Activated naive CD4-positive, alpha-beta T cell treated with anti-CD3 and anti-CD28 coated beads for 36 hours (primary cell): ENCODE measurements around the gene CD164L2. TPM values are rescaled to one million over a fixed set of nuclear protein-coding genes. Genes with fewer than 3 reads are reported as not detected.
A peak's percentile ranks its signal among the peaks of the same experiment; 100 is the strongest.

ENCODE experiments used
- CTCF ChIA-PET: fragments of 350-600 bp; sonication (Branson Sonifier 250); formaldehyde crosslinking; loops from one replicate; lab custom pipeline; 2021; ENCODE audit warnings: antibody characterized with exemption; lab: Charles Lee
- DNase-seq: peaks from one replicate; pipeline ENCODE4 v3.0.0-alpha.2; 2020
- H3K27ac Mint-ChIP-seq: one replicate; pipeline ENCODE4 v1.8.0; 2021; ENCODE audit warnings: mild to moderate bottlenecking, mixed read lengths
- H3K27me3 Mint-ChIP-seq: one replicate; pipeline ENCODE4 v1.8.0; 2021; ENCODE audit warnings: low read depth, mixed read lengths
- H3K36me3 Mint-ChIP-seq: one replicate; pipeline ENCODE4 v1.8.0; 2021; ENCODE audit warnings: low read depth, mixed read lengths
- H3K4me1 Mint-ChIP-seq: one replicate; pipeline ENCODE4 v1.8.0; 2021; ENCODE audit warnings: low read depth, mixed read lengths
- H3K4me3 Mint-ChIP-seq: one replicate; pipeline ENCODE4 v1.8.0; 2021; ENCODE audit warnings: mild to moderate bottlenecking, moderate library complexity, mixed read lengths
- H3K9me3 Mint-ChIP-seq: one replicate; pipeline ENCODE4 v1.8.0; 2021; ENCODE audit warnings: mixed read lengths
- intact Hi-C: fragments of 100-400 bp; cut with micrococcal nuclease; formaldehyde crosslinking; loops from one replicate; pipeline ENCODE4 v1.15.1; 2023
- total RNA-seq, 2 experiments: library from RNA; stranded (reverse); gene quantifications; one replicate each; pipeline ENCODE4 v1.2.3, GENCODE V29; 2021

Gene CD164L2
- total RNA-seq, 2 experiments from 2014 or later: not detected

- H3K9me3 Mint-ChIP-seq: no peaks in the 10 kb centered on the region
- no peak overlapping the region for H3K4me3 Mint-ChIP-seq
- no peak overlapping the region for H3K27ac Mint-ChIP-seq
- CTCF ChIA-PET: interaction anchor here (0.6 to 8.7 kb wide), 4 partner anchors 22 to 226 kb away, joined by 3 to 139 read pairs (median 4); partner anchors contain the start of gene SLC9A1
- H3K36me3 Mint-ChIP-seq: no peaks in the 10 kb centered on the region
- peaks cover 2% of the 10 kb centered on the region for H3K4me1 Mint-ChIP-seq
- DNase-seq: no peak
- no peaks in the 10 kb centered on the region for H3K27me3 Mint-ChIP-seq
- intact Hi-C loops: no loop called here
Observed at GRCh38 chr1:27380766-27381733, 2.1 kb downstream of the CD164L2 start.

- Mint-ChIP-seq H3K4me3 (no peak overlapping the region), H3K27ac (no peak overlapping the region), H3K36me3 (no peaks in the 10 kb centered on the region), H3K27me3 (no peaks in the 10 kb centered on the region), H3K9me3 (no peaks in the 10 kb centered on the region), H3K4me1 (peaks cover 2% of the 10 kb centered on the region)
- CTCF ChIA-PET: no interaction called here
- intact Hi-C loops: no loop called here
- no peak for DNase-seq
Observed at GRCh38 chr1:27380224-27380623, 2.9 kb downstream of the CD164L2 start.

DNA sequence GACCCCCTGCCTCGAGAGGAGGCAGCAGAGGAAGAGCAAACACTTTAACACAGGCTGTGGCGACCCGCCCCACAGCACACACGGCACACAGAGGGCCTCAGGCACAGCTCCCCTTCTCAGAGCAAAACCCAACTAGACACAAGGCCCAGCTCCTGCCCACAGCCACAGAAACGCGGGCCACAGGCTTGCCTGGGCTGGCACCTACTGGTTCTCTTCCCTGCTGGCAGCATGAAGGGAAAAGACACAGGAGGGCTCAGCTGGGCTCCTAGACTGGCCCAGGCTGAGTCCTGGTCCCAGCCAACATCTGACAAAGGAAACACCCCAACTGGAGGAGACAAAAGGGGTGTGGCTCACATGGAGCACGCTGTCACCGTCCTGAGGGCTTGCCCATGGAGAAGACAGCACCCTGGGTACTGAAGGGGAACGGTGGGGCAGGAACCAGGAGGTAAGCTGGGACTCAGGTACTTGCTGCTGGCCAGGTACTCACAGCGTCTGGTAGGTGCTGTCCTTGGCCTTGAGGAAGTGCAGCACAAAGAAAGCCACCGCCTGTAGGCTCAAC is 3.5 kb downstream of the CD164L2 start:
- no peak overlapping the region for H3K27ac Mint-ChIP-seq
- no peaks in the 10 kb centered on the region for H3K9me3 Mint-ChIP-seq
- no peaks in the 10 kb centered on the region for H3K27me3 Mint-ChIP-seq
- H3K36me3 Mint-ChIP-seq: no peaks in the 10 kb centered on the region
- peaks cover 2% of the 10 kb centered on the region for H3K4me1 Mint-ChIP-seq
- DNase-seq: no peak
- no peak overlapping the region for H3K4me3 Mint-ChIP-seq
- CTCF ChIA-PET: interaction anchor here (1.0 kb wide), 1 partner anchor 79 kb away, joined by 3 read pairs; no protein-coding TSS in a partner anchor
- intact Hi-C loops: no loop called here

GRCh38 chr1:27377760-27378495 is 5.2 kb downstream of the CD164L2 start:
- Mint-ChIP-seq H3K9me3 (no peaks in the 10 kb centered on the region), H3K36me3 (no peaks in the 10 kb centered on the region), H3K4me3 (no peak overlapping the region), H3K27ac (no peak overlapping the region), H3K27me3 (no peaks in the 10 kb centered on the region), H3K4me1 (peaks cover 1% of the 10 kb centered on the region)
- intact Hi-C loops: no loop called here
- DNase-seq: no peak
- CTCF ChIA-PET: interaction anchor here (1.1 to 1.3 kb wide), 2 partner anchors 9 to 14 kb away, joined by 4 read pairs; no protein-coding TSS in a partner anchor

GRCh38 chr1:27374362-27375086 is 8.6 kb downstream of the CD164L2 start, which contains the start of gene FCN3:
Gene FCN3, minus strand, starts transcription at chr1:27374824. Its CDS starts 6 bp downstream, at chr1:27374818.
- no peak for DNase-seq
- Mint-ChIP-seq H3K27ac (no peak within 1 kb of the TSS), H3K9me3 (no peaks in the 10 kb centered on the region), H3K36me3 (no peaks in the 10 kb centered on the region), H3K27me3 (no peaks in the 10 kb centered on the region), H3K4me1 (peaks cover 4% of the 10 kb centered on the region), H3K4me3 (no peak within 1 kb of the TSS)
- CTCF ChIA-PET: no interaction called here
- intact Hi-C loops: no loop called here

GRCh38 chr1:27372808-27373690 is 10.1 kb downstream of the CD164L2 start:
- CTCF ChIA-PET: interaction anchor here (0.7 to 1.6 kb wide), 2 partner anchors 40 to 1636 kb away, joined by 3 to 4 read pairs; no protein-coding TSS in a partner anchor
- H3K4me1 Mint-ChIP-seq: peaks cover 7% of the 10 kb centered on the region
- no peak overlapping the region for H3K4me3 Mint-ChIP-seq
- intact Hi-C loops: no loop called here
- no peak for DNase-seq
- no peak overlapping the region for H3K27ac Mint-ChIP-seq
- H3K36me3 Mint-ChIP-seq: no peaks in the 10 kb centered on the region
- H3K9me3 Mint-ChIP-seq: no peaks in the 10 kb centered on the region
- H3K27me3 Mint-ChIP-seq: no peaks in the 10 kb centered on the region

DNA sequence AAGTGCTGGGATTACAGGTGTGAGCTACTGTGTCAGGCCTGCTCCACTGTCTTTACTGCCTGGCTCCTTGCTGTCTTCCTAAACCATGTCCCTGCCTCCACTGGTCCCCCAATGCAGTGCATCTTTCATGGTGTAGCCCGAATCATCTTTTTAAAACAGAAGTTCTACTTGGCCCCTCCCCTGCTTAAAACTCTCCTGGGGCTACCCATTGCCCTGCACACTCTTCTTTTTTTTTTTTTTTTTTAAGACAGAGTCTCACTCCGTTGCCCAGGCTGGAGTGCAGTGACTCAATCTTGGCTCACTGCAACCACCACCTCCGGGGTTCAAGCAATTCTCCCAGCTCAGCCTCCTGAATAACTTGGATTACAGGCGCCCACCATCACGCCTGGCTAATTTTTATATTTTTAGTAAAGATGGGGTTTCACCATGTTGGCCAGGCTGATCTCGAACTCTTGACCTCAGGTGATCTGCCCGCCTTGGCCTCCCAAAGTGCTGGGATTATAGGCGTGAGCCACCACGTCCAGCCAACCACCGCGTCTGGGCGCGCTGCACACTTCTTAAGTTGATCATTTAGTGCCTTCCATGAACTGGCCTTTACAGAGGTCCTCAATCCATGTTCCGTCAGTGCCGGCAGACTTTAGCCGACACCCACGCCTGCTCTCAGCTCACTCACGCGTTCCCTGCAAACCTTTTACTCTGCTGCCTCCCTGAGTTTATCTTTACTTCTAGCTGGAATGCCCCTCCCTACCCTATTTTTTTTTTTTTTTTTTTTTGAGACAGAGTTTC is 10.9 kb downstream of the CD164L2 start:
- no peak for DNase-seq
- no peaks in the 10 kb centered on the region for H3K36me3 Mint-ChIP-seq
- H3K4me3 Mint-ChIP-seq: no peak overlapping the region
- H3K27ac Mint-ChIP-seq: no peak overlapping the region
- H3K4me1 Mint-ChIP-seq: peaks cover 7% of the 10 kb centered on the region
- H3K9me3 Mint-ChIP-seq: no peaks in the 10 kb centered on the region
- intact Hi-C loops: no loop called here
- CTCF ChIA-PET: interaction anchor here (0.7 to 1.6 kb wide), 3 partner anchors 39 to 1637 kb away, joined by 3 to 4 read pairs (median 3); no protein-coding TSS in a partner anchor
- H3K27me3 Mint-ChIP-seq: no peaks in the 10 kb centered on the region

- peaks cover 25% of the 10 kb centered on the region for H3K4me1 Mint-ChIP-seq
- H3K27me3 Mint-ChIP-seq: no peaks in the 10 kb centered on the region
- H3K9me3 Mint-ChIP-seq: no peaks in the 10 kb centered on the region
- H3K4me3 Mint-ChIP-seq: no peak overlapping the region
- H3K36me3 Mint-ChIP-seq: no peaks in the 10 kb centered on the region
- no peak for DNase-seq
- CTCF ChIA-PET: interaction anchor here (0.8 to 2.1 kb wide), 3 partner anchors 12 to 70 kb away, joined by 3 to 6 read pairs (median 4); no protein-coding TSS in a partner anchor
- no peak overlapping the region for H3K27ac Mint-ChIP-seq
- intact Hi-C loops: no loop called here
Observed at GRCh38 chr1:27368869-27369582, 14.1 kb downstream of the CD164L2 start.

GRCh38 chr1:27367160-27367650 is 15.9 kb downstream of the CD164L2 start:
- Mint-ChIP-seq H3K27ac (no peak overlapping the region), H3K27me3 (no peaks in the 10 kb centered on the region), H3K36me3 (no peaks in the 10 kb centered on the region), H3K4me3 (peak overlapping the region; percentile 71), H3K4me1 (peaks cover 25% of the 10 kb centered on the region), H3K9me3 (no peaks in the 10 kb centered on the region)
- intact Hi-C loops: loop anchor here (2.0 kb wide), 1 partner anchor 44 kb away; the partner anchor contains the start of gene TMEM222
- DNase-seq: no peak
- CTCF ChIA-PET: interaction anchor here (0.7 to 1.5 kb wide), 4 partner anchors 16 to 34 kb away, joined by 3 to 4 read pairs (median 4); partner anchors contain the start of gene CD164L2
